Measurements from ENCODE around the gene SPCS3.
"Not testable (repeated sequence)": the region's sequence is repeated elsewhere in the genome, so short reads cannot be mapped to it uniquely, and the experiment has no call there.

SPCS3 gene

GRCh38 chr4:176319704-176320339, at the start of gene SPCS3:
Gene SPCS3, plus strand, starts transcription at chr4:176319966. Its CDS starts 111 bp downstream, at chr4:176320077.
- H3K4me3 ChIP-seq (ENCODE audit: low read length): peak within 1 kb of the TSS; percentile 96
- no peak for TF ChIP-seq ZNF274 (IDR thresholded peaks at IDR 0.05; ENCODE audit: low read depth, low read length)

GRCh38 chr4:176270669-176271068, 49.1 kb upstream of the SPCS3 start:
- TF ChIP-seq ZNF274 (IDR thresholded peaks at IDR 0.05; ENCODE audit: low read depth, low read length): no peak
- no peak overlapping the region for H3K4me3 ChIP-seq (ENCODE audit: low read length)

GRCh38 chr4:176271749-176272148, 48.0 kb upstream of the SPCS3 start:
- no peak overlapping the region for H3K4me3 ChIP-seq (ENCODE audit: low read length)
- no peak for TF ChIP-seq ZNF274 (IDR thresholded peaks at IDR 0.05; ENCODE audit: low read depth, low read length)

GRCh38 chr4:176272799-176273198, 47.0 kb upstream of the SPCS3 start:
- TF ChIP-seq ZNF274 (IDR thresholded peaks at IDR 0.05; ENCODE audit: low read depth, low read length): no peak
- no peak overlapping the region for H3K4me3 ChIP-seq (ENCODE audit: low read length)

GRCh38 chr4:176273736-176274135, 46.0 kb upstream of the SPCS3 start:
- no peak overlapping the region for H3K4me3 ChIP-seq (ENCODE audit: low read length)
- TF ChIP-seq ZNF274 (IDR thresholded peaks at IDR 0.05; ENCODE audit: low read depth, low read length): no peak

GRCh38 chr4:176274441-176274840, 45.3 kb upstream of the SPCS3 start:
- no peak overlapping the region for H3K4me3 ChIP-seq (ENCODE audit: low read length)
- TF ChIP-seq ZNF274 (IDR thresholded peaks at IDR 0.05; ENCODE audit: low read depth, low read length): no peak

- no peak overlapping the region for H3K4me3 ChIP-seq (ENCODE audit: low read length)
- TF ChIP-seq ZNF274 (IDR thresholded peaks at IDR 0.05; ENCODE audit: low read depth, low read length): no peak
Observed at GRCh38 chr4:176276710-176277109, 43.1 kb upstream of the SPCS3 start.

GRCh38 chr4:176277162-176277904, 42.4 kb upstream of the SPCS3 start:
- no peak overlapping the region for H3K4me3 ChIP-seq (ENCODE audit: low read length)

GRCh38 chr4:176279560-176279959, 40.2 kb upstream of the SPCS3 start:
- H3K4me3 ChIP-seq (ENCODE audit: low read length): not testable (repeated sequence)

More at GRCh38 chr4:176277162-176277904, 42.4 kb upstream of the SPCS3 start:
- no peak for TF ChIP-seq ZNF274 (IDR thresholded peaks at IDR 0.05; ENCODE audit: low read depth, low read length)

GRCh38 chr4:176286728-176287127, 33.0 kb upstream of the SPCS3 start:
- no peak for TF ChIP-seq ZNF274 (IDR thresholded peaks at IDR 0.05; ENCODE audit: low read depth, low read length)
- H3K4me3 ChIP-seq (ENCODE audit: low read length): no peak overlapping the region

- no peak for TF ChIP-seq ZNF274 (IDR thresholded peaks at IDR 0.05; ENCODE audit: low read depth, low read length)
- H3K4me3 ChIP-seq (ENCODE audit: low read length): no peak overlapping the region
Observed at GRCh38 chr4:176287546-176287945, 32.2 kb upstream of the SPCS3 start.

GRCh38 chr4:176288020-176288419, 31.7 kb upstream of the SPCS3 start:
- no peak overlapping the region for H3K4me3 ChIP-seq (ENCODE audit: low read length)
- no peak for TF ChIP-seq ZNF274 (IDR thresholded peaks at IDR 0.05; ENCODE audit: low read depth, low read length)

GRCh38 chr4:176289561-176289960, 30.2 kb upstream of the SPCS3 start:
- no peak overlapping the region for H3K4me3 ChIP-seq (ENCODE audit: low read length)
- TF ChIP-seq ZNF274 (IDR thresholded peaks at IDR 0.05; ENCODE audit: low read depth, low read length): no peak

GRCh38 chr4:176290520-176290919, 29.2 kb upstream of the SPCS3 start:
- TF ChIP-seq ZNF274 (IDR thresholded peaks at IDR 0.05; ENCODE audit: low read depth, low read length): no peak
- no peak overlapping the region for H3K4me3 ChIP-seq (ENCODE audit: low read length)

- no peak for TF ChIP-seq ZNF274 (IDR thresholded peaks at IDR 0.05; ENCODE audit: low read depth, low read length)
- no peak overlapping the region for H3K4me3 ChIP-seq (ENCODE audit: low read length)
Observed at GRCh38 chr4:176291748-176292147, 28.0 kb upstream of the SPCS3 start.

All from GM08714 (cell line).